Measurements from ENCODE around the gene UNC45A.
"Not testable (repeated sequence)": the region's sequence is repeated elsewhere in the genome, so short reads cannot be mapped to it uniquely, and the experiment has no call there.

UNC45A gene

GRCh38 chr15:90934949-90935751, at the start of gene UNC45A:
Gene UNC45A (plus strand): TSS chr15:90935285. CDS start chr15:90935325, 40 bp downstream.
- peak; percentile 95 for DNase-seq

GRCh38 chr15:90885432-90886290, 49.4 kb upstream of the UNC45A start:
- DNase-seq: peak; percentile 76 to 79

- no peak for DNase-seq
Observed at GRCh38 chr15:90886291-90886614, 48.8 kb upstream of the UNC45A start.

- no peak for DNase-seq
Observed at GRCh38 chr15:90887037-90887481, 48.0 kb upstream of the UNC45A start.

- no peak for DNase-seq
Observed at GRCh38 chr15:90889313-90889730, 45.8 kb upstream of the UNC45A start.

GRCh38 chr15:90889736-90890456, 45.2 kb upstream of the UNC45A start:
- DNase-seq: no peak

- DNase-seq: no peak
Observed at GRCh38 chr15:90890839-90891238, 44.2 kb upstream of the UNC45A start.

GRCh38 chr15:90891346-90891949, 43.6 kb upstream of the UNC45A start:
- DNase-seq: no peak

GRCh38 chr15:90892023-90892422, 43.1 kb upstream of the UNC45A start:
- DNase-seq: no peak

GRCh38 chr15:90892498-90893174, 42.4 kb upstream of the UNC45A start:
- no peak for DNase-seq

- no peak for DNase-seq
Observed at GRCh38 chr15:90893175-90894090, 41.7 kb upstream of the UNC45A start.

- no peak for DNase-seq
Observed at GRCh38 chr15:90895571-90896117, 39.4 kb upstream of the UNC45A start.

GRCh38 chr15:90897131-90897655, 37.9 kb upstream of the UNC45A start:
- not testable (repeated sequence) for DNase-seq

GRCh38 chr15:90901175-90902039, 33.7 kb upstream of the UNC45A start:
- DNase-seq: no peak

GRCh38 chr15:90902040-90902839, 32.8 kb upstream of the UNC45A start:
- DNase-seq: peak; percentile 55 to 60

- peak; percentile 76 to 77 for DNase-seq
Observed at GRCh38 chr15:90902840-90903732, 32.0 kb upstream of the UNC45A start, which contains the start of gene MAN2A2. Gene MAN2A2 (plus strand): TSS chr15:90903302. CDS start chr15:90904208, 906 bp downstream.

Data from activated CD4-positive, alpha-beta T cell treated with anti-CD3 and anti-CD28 coated beads, Interleukin-2, amount 50 U/mL, for 4 hours (primary cell).